Measurements from ENCODE around the gene PLG. TPM values are rescaled to one million over a fixed set of nuclear protein-coding genes. Genes with fewer than 3 reads are reported as not detected.
"Not testable (repeated sequence)": the region's sequence is repeated elsewhere in the genome, so short reads cannot be mapped to it uniquely, and the experiment has no call there.

PLG gene
- total RNA-seq: not detected
- long read RNA-seq: 0 reads

GRCh38 chr6:160701918-160702680 lies at the start of gene PLG:
Gene PLG, plus strand, starts transcription at chr6:160702244. Its CDS starts 61 bp downstream, at chr6:160702305.
- intact Hi-C loops (cut with micrococcal nuclease); H3K36me3 ChIP-seq; H3K27ac ChIP-seq (replicated peaks); H3K4me3 ChIP-seq; DNase-seq; H3K4me1 ChIP-seq; H3K9me3 ChIP-seq (replicated peaks); H3K27me3 ChIP-seq (ENCODE audit: low read depth): not testable (repeated sequence)

DNA sequence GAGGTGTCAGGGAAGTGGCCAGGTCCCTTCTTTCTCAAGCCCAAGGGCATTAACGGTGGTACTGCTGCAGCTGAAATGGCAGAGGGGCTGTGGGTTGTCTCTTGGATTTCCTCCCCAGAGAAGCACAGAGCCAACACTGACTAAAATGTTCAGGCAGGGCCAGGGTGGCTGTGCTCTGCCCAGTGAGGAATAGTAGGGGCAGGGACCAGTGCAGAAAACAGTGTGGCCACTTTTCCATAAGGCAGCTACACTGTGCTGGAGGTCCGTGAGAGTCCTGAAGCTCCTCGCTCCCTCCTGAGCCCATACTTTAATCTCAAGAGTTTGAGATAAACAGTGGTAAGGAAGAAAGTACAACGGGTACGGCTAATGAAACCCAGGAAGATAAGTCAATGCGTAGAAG lies 42.5 kb upstream of the PLG start:
- no peak overlapping the region for H3K4me3 ChIP-seq
- DNase-seq: no peak
- H3K36me3 ChIP-seq: no peaks in the 10 kb centered on the region
- H3K27ac ChIP-seq (replicated peaks): no peak overlapping the region
- no peaks in the 10 kb centered on the region for H3K4me1 ChIP-seq
- no peak for TF ChIP-seq CTCF (IDR thresholded peaks at IDR 0.05; ENCODE audit: borderline replicate concordance)
- peaks cover 36% of the 10 kb centered on the region for H3K27me3 ChIP-seq (ENCODE audit: low read depth)
- intact Hi-C loops (cut with micrococcal nuclease): no loop called here
- H3K9me3 ChIP-seq (replicated peaks): peaks cover 32% of the 10 kb centered on the region

GRCh38 chr6:160661216-160661615 lies 40.8 kb upstream of the PLG start:
- H3K27me3 ChIP-seq (ENCODE audit: low read depth): peaks cover 53% of the 10 kb centered on the region
- H3K36me3 ChIP-seq: no peaks in the 10 kb centered on the region
- H3K4me1 ChIP-seq: no peaks in the 10 kb centered on the region
- no peak overlapping the region for H3K27ac ChIP-seq (replicated peaks)
- no peak overlapping the region for H3K4me3 ChIP-seq
- peaks cover 26% of the 10 kb centered on the region for H3K9me3 ChIP-seq (replicated peaks)
- no peak for DNase-seq
- intact Hi-C loops (cut with micrococcal nuclease): no loop called here
- TF ChIP-seq CTCF (IDR thresholded peaks at IDR 0.05; ENCODE audit: borderline replicate concordance): no peak

DNA sequence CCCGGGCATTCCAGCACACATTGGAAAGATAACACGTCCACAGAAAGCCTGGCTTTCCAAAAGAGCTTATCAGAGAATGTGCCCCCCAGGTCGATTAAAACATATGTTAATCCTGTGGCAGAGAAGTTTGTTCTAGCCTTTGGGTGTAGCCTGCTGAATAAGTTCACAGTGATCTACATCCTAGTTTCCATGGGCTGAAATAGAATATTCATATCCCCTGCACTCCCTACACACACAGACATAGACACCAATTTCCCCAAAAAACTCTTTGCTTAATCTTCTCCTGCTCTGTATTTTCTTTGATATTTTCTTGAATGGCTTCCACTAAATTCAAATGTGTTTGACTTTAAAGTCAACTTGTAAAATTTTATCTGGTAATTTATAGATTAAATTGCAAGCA lies 39.6 kb upstream of the PLG start:
- DNase-seq: no peak
- Histone ChIP-seq H3K9me3 (replicated peaks) (peaks cover 14% of the 10 kb centered on the region), H3K4me1 (no peaks in the 10 kb centered on the region), H3K36me3 (no peaks in the 10 kb centered on the region), H3K27ac (replicated peaks) (no peak overlapping the region), H3K27me3 (ENCODE audit: low read depth) (peaks cover 65% of the 10 kb centered on the region), H3K4me3 (no peak overlapping the region)
- intact Hi-C loops (cut with micrococcal nuclease): no loop called here
- TF ChIP-seq CTCF (IDR thresholded peaks at IDR 0.05; ENCODE audit: borderline replicate concordance): no peak

GRCh38 chr6:160662842-160663241 lies 39.2 kb upstream of the PLG start:
- H3K4me3 ChIP-seq: no peak overlapping the region
- intact Hi-C loops (cut with micrococcal nuclease): no loop called here
- no peak for DNase-seq

GRCh38 chr6:160664198-160664597 lies 37.8 kb upstream of the PLG start, which contains the start of gene LPA:
Gene LPA, minus strand, starts transcription at chr6:160664275. Its CDS starts 61 bp downstream, at chr6:160664214.
- H3K36me3 ChIP-seq; H3K27ac ChIP-seq (replicated peaks); DNase-seq; H3K9me3 ChIP-seq (replicated peaks); H3K4me3 ChIP-seq; H3K4me1 ChIP-seq; intact Hi-C loops (cut with micrococcal nuclease): not testable (repeated sequence)
- peaks cover 71% of the 10 kb centered on the region for H3K27me3 ChIP-seq (ENCODE audit: low read depth)

More at GRCh38 chr6:160662842-160663241, 39.2 kb upstream of the PLG start:
- H3K4me1 ChIP-seq: no peaks in the 10 kb centered on the region
- TF ChIP-seq CTCF (IDR thresholded peaks at IDR 0.05; ENCODE audit: borderline replicate concordance): no peak
- H3K36me3 ChIP-seq: no peaks in the 10 kb centered on the region
- H3K27ac ChIP-seq (replicated peaks): no peak overlapping the region
- H3K27me3 ChIP-seq (ENCODE audit: low read depth): peaks cover 69% of the 10 kb centered on the region
- peaks cover 10% of the 10 kb centered on the region for H3K9me3 ChIP-seq (replicated peaks)
